Activated gamma-delta T cell treated with Interleukin-2 at 50 U/mL for 16 hours (primary cell): ENCODE measurements around the gene COL8A2.

Experiments used
- DNase-seq: peaks from one replicate; pipeline ENCODE4 v3.0.0-alpha.2; 2020

COL8A2 gene

DNA sequence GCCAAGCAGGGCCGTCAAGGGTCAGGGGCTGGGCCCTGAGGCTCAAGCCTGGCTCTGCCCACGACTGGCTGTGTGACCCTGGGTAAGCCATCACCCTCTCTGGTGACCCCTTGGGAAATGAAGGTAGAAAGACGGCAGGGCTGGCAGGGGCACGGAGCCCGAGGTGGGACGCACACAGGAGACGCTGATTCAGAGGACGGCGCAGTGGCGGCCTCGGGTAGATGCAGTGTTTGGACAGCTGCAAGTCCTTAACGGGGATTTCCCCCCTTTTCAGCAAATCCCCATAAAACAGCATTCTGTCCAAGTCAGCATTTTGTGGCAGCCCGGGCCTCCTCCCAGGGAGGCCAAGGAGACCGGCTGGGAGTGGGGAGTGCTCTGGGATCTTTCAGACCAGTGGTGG lies 16.7 kb downstream of the COL8A2 start:
- DNase-seq: no peak

DNA sequence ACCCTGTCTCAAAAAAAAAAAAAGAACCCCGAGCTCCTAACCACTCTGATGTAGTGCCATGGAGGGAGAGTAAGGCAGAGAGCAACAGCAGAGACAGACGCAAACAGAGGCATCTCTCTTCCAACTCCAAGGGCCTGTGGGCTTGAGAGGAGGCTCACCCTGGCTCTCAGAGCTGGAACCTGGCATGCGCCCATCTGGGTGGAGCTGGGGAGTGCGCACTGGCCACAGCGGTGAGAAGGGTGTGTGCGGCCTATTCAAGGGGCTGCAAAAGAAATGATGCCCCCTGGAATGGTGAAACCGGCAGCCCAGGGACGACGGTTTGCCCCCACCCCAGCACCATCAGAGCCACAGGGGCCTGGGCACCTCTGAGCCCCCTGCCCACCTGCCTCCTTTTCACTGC lies 17.6 kb downstream of the COL8A2 start:
- DNase-seq: no peak

- DNase-seq: no peak
Measured at GRCh38 chr1:36106269-36106668, 18.8 kb downstream of the COL8A2 start.

DNA sequence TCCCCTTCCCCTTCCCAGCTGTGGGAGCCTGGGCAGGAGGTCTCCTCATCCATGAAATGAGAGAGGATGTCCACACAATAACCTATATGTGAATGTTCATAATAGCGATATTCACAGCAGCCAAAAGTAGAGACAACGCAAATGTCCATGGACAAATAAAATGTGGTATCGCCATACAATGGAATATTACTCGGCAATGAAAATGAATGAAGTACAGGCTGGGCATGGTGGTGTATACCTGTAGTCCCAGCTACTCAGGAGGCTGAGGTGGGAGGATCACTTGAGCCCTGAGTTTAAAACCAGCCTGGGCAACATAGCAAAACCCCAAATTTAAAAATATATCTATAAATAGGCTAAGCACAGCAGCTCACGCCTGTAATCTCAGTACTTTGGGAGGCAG lies 23.5 kb downstream of the COL8A2 start:
- no peak for DNase-seq

DNA sequence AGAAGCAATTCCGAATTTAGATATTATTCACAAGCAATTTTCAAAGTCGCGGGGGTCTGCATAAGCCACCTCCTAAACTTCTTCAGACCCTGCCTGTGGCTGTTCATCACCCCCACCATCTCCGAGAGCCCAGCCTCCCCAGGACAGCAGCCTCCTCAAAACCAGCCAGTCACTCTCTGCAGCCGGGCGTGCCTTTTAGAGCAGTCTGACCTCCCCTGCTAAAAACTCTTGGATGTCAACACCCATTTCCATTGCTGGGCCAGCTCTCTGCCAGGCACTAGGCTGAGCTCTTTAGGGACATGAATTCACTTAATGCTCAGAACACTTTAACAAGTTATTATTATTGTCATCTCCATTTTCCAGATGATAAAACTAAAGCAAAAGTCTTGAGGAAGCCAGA lies 24.6 kb downstream of the COL8A2 start:
- DNase-seq: no peak

GRCh38 chr1:36099681-36100341 lies 25.2 kb downstream of the COL8A2 start:
- peak; percentile 75 for DNase-seq

DNA sequence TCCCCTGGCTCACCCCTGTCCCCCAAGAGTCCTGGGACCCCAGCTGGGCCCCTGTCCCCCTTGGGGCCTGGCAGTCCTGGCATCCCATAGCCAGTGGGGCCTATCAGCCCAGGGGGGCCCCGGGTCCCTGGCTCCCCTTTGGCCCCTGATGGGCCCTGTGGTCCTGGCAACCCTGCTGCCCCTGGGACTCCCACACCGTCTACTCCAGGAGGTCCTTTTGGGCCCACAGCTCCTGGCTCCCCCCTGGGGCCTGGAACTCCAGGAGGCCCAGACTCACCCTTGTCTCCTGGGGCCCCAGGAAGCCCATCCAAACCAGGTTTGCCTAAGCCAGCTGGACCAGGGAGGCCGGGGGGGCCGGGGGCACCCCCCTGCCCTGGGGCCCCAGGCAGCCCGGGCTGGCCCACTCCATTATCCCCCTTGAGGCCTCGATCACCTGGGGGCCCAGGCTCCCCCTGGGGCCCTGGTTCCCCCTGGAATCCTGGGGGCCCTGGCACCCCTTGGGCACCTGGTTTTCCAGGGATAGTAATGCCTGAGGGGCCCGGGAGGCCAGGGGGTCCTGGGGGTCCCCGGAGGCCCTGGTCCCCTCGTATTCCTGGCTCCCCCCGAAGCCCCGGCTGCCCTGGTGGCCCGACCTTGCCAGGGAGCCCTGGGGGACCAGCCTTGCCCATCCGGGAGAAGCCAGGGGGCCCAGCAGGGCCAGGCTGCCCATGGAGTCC lies 26.2 kb downstream of the COL8A2 start:
- DNase-seq: no peak

GRCh38 chr1:36097693-36098585 lies 27.1 kb downstream of the COL8A2 start:
- no peak for DNase-seq

GRCh38 chr1:36096500-36097432 lies 28.3 kb downstream of the COL8A2 start:
- DNase-seq: no peak

GRCh38 chr1:36095760-36096405 lies 29.1 kb downstream of the COL8A2 start:
- DNase-seq: no peak

GRCh38 chr1:36094621-36095061 lies 30.4 kb downstream of the COL8A2 start:
- no peak for DNase-seq

- no peak for DNase-seq
Measured at GRCh38 chr1:36093929-36094328, 31.1 kb downstream of the COL8A2 start.

GRCh38 chr1:36093226-36093625 lies 31.8 kb downstream of the COL8A2 start:
- DNase-seq: no peak

- DNase-seq: no peak
Measured at GRCh38 chr1:36092798-36093185, 32.2 kb downstream of the COL8A2 start.

GRCh38 chr1:36092166-36092797 lies 32.7 kb downstream of the COL8A2 start:
- DNase-seq: no peak

DNA sequence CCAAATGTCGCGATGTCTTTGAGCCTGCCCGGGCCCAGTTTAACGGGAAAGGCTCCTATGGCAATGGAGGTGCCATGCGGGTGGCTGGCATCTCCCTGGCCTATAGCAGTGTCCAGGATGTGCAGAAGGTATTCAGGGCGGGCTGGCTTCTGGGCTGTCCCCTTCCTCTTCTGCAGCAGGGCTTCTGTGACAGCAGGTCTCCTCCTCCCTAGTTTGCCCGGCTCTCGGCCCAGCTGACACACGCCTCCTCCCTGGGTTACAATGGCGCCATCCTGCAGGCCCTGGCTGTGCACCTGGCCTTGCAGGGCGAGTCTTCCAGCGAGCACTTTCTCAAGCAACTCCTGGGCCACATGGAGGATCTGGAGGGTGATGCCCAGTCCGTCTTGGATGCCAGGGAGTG lies 33.3 kb downstream of the COL8A2 start:
- no peak for DNase-seq

- DNase-seq: no peak
Measured at GRCh38 chr1:36091141-36091540, 33.9 kb downstream of the COL8A2 start.

- DNase-seq: no peak
Measured at GRCh38 chr1:36089393-36090121, 35.5 kb downstream of the COL8A2 start.

- DNase-seq: peak; percentile 88
Measured at GRCh38 chr1:36088577-36089392, 36.2 kb downstream of the COL8A2 start, which contains the start of gene ADPRS. Gene ADPRS (plus strand): TSS chr1:36088892. CDS start chr1:36088905, 13 bp downstream.

DNA sequence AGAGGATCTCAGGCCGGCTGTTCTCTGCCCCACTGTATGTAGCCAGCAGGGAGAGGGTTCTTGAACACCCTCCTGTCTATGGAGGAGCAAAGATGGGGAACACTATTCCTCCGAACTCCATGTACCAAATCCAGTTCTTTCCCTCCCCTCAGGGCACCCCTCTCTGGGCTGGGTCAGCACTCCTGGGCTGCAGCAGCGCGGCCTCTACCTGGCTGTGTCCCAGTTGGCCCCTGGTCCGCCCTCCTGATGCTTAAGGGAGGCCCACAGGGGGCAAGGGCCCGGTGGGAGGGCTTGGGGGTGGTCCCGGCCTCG lies 36.8 kb downstream of the COL8A2 start:
- DNase-seq: no peak
